DMS53 treated with DMSO at 0.1 percent for 48 hours (cell line): ENCODE data around the gene C7.
"Not testable (repeated sequence)": the region's sequence is repeated elsewhere in the genome, so short reads cannot be mapped to it uniquely, and the experiment has no call there.

Experiments
- DNase-seq: peaks from one replicate; lab custom pipeline; 2025; ENCODE audit not compliant: unreplicated experiment; lab: John Stamatoyannopoulos, UW

C7 gene

DNA sequence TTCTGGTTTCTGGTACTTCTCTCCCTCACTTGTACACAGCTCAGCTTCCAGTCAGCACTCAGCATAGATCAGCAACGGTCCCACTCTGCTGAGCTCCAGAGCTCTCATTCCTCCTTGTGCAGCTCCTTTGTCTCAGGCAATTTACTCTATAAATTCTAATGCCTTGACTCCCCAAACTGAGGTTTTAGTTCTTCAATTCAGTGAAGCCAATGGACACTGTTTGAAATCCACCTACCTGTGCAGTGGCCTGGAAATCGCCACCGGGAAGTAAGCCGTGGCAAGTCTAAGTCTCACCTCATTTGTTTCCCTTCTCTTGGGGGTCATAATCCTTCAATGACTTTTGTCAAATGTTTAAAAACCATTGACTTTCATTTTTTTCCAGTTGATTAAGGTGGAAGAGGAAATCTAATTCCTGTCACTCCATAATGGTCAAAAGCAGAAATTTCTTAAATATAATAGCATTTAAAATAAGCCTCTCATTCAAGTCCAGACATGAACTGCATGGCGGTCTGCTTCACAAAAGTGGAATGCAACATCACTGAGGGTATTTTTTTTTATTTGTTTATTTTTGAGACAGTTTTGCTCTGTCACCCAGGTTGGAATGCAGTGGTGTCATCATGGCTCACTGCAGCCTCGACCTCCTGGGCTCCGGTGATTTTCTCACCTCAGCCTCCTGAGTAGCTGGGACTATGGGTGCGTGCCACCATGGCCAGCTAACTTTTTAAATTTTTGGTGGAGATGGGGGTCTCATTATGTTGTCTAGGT lies 79.6 kb downstream of the C7 start:
- no peak for DNase-seq

DNA sequence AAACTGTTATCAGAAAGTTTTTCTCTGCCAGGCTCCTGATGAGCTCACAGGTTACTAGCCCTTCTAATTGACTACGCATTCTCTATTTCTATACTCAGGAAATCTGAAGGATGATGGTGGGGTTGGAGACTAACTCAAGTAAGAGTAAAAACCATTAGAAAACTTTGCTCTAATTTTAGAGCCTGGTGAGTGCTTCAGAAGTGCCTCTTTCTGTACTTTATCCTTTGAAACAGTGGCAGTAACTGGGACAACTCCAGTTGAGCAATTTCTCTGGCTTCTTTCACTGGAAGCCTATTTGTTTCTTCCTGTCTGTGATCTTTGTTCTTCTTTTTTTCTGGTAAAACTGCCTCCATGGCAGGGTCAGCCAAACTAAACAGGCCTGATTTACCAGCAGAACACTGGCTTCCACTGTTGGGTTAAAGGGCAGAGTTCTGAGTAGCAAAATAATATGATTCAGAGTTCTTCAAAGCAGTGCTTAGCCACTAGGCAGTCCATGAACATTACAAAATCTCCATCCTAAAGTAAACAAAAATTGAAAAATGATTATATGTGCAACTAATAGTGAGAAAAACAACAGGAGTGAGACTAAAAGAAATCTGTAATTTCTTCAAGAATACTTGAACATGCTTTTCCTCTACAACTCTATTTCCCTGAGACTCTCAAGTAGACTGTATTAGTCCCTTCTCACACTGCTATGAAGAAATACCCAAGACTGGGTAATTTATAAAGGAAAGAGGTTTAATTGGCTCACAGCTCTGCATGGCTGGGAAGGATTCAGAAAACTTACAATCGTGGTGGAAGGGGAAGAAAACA lies 82.1 kb downstream of the C7 start:
- DNase-seq, result no peak

DNA sequence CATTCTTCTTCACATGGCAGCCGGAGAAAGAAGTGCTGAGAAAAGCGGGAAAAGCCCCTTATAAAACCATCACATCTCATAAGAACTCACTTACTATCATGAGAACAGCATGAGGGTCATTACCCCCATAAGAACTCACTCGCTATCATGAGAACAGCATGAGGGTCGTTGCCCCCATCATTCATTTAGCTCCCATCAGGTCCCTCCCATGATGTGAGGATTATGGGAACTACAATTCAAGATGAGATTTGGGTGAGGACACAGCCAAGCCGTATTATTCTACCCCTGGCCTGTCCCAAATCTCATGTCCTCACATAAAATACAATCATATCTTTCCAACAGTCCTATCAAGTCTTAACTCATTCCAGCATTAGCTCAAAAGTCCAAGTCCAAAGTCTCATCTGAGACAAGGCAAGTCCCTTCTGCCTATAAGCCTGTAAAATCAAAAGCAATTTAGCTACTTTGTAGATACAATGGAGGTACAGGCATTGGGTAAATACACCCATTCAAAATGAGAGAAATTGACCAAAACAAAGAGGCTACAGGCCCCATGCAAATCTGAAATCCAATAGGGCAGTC lies 82.8 kb downstream of the C7 start:
- DNase-seq, result no peak

DNA sequence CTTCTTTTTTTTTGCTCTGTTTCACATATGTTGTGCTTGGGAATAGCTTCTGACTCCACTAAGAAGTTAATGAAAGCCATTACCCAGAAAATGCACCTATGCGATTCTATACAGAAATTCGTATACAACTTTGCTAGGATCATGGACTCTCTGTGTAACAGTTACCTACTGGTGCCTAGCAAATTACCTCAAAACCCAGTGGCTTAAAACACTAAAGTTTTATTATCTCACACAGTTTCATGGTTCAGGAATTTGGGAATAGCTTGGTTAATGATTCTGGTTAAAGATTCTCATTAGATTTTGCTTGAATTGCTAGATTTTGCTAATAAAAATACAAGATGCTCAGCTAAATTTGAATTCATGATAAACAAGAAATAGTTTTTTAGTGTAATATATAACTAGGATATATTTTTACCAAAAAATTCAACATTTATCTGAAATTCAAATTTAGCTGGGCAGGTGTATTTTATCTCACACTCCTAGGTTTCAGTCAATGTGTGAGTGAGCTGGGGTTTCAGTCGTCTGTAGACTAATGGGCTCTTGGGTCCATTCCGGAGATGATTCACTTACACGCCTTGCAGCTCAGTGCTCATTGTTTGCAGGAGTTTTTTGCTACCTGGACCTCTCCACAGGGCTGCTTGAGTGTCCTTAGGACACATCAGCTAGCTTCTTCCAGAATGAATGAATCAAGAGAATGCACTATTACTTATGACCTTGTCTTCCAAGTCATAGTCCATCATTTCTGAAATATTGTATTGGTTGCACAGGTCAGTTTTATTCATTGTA lies 86.7 kb downstream of the C7 start:
- no peak for DNase-seq

DNA sequence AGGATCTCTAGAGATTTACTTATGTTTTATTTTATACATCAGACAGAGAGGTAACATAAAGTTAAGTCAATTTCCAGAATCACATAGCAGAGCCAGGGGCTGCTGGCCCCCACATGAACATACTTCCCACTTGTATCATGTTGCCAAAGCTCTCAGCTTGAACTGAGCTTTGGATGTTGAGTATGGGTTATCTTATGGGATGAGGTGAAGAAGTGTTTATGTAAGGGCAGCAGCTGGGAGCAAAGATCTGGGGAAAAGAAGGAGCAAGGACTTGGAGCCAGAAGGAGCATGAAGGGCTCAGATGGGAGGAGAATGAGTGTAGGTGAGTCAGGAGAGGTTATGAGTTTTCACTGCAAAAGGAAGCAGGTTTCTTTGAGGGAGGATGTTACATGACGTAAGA lies 89.8 kb downstream of the C7 start:
- no peak for DNase-seq

DNA sequence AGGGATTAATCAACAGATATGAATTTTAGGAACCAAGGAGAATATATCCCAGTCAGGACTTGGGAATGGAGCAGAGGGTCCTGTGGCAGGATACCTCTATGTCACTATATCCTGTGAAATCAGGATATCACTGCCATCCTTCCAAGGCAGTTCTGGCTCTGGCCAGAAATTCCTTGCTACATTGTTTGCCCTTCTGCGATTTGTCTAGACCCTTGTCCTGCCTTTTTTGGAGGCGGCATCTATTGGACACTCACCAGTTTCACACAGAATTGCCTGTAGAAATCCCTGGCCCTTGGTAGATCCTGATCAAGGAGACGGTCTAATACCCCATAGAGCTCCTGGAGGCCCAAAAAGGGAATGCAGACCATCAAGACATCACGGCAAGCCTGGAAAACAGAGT lies 90.7 kb downstream of the C7 start:
- DNase-seq, result no peak

DNA sequence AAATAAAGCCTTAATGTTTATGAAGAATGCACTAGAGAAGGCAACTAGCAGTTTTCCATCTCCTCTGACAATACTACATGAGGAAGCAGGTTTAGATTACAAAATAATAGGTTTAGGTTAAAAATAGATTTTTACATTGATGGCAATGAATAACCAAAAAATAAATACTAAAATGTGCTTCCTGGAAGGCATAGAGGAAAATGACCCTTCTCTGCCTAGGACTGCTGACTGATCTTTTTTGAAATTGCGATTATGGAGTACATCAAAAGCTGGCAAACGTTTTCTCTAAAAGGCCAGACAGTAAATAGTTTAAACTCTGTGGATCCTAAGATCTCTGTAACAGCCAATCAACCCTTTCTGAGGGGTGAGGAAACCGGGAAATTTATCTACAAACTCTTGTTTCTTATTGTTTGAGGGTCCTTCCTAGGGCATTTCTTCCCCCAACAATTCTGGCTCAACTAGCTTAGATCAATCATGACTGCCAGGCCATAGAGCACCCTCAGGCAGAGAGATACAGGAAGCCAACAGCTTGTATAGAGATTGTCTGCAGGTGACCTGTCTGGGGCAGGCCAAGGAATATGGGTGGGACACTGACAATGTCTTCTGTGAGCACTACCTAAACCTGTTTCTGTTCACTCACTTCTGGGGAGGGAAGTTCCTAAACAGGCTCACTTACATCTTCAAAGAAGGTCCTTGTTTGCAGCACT lies 94.5 kb downstream of the C7 start:
- DNase-seq, result no peak

DNA sequence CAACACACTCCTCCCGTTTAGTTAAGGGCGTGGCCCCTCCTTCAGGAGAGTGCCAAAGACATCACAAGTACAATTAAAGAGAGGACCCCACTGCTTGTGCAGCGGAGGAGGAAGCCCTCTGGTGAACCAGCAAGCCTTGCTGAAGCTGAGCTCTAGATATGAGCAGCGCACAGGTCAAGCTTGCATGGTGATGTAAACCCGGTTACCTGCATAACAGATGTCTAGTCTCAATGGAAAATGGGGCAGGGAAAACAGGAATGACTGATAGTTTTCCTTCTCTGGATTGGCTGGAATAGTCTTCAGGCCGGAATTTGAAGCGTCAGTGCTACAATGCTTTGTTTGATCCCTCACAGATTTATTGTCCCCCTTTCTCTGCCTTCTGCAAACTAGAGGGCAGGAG lies 95.6 kb downstream of the C7 start:
- no peak for DNase-seq

DNA sequence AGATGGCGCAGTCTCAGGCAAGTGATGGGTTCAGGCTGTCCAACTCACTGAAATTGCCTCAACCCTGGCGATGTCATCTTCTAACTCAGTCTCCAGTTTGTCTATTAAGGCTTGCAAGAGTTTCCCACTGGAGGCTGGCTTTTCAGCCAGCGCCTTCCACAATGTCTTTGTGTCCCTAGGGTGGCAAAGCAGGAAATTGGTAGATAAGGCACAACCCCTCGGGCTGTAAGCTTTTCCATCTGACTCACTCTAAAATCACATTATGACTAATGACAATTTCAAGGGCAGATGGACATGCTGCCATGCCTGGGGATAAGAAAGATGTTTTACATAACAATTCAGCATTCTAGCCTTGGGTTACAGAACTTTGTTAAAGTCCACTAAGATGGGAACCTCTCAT lies 99.9 kb downstream of the C7 start:
- no peak for DNase-seq

DNA sequence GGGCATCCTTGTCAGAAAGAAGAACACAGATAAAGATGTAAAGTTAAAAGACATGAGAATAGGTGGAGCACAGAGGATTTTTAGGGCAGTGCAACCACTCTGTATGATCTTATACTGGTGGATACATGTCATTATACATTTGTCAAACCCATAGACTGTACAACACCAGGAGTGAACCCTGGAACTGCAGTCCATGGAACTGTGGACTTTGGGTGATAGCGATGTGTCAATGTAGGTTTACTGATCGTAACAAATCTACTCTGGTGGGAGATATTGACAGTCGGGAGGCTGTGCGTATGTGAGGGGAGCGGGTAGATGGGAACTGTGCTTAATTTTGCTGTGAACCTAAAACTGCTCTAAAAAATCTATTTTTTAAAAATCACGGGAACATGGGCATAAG lies 101.3 kb downstream of the C7 start:
- no peak for DNase-seq

DNA sequence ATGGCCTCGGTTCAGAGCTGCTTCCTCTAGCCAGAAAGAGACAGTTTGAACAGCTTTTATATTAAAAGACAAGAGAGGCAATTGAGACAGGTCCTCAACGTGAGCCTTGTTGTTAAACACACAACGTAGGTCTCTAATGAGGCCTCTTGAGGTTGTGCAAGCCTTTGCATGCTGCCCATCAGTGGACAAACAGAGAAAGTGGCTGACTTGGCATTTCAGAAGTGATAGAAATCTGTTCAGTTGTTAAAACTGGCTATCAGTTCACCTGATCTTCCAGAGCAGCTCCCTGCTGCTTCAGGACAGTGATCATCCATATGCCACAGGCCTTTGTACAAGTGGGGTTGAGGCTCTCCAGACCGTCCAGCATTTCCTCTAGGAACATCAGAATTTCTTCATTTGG lies 103.0 kb downstream of the C7 start:
- DNase-seq, result no peak

DNA sequence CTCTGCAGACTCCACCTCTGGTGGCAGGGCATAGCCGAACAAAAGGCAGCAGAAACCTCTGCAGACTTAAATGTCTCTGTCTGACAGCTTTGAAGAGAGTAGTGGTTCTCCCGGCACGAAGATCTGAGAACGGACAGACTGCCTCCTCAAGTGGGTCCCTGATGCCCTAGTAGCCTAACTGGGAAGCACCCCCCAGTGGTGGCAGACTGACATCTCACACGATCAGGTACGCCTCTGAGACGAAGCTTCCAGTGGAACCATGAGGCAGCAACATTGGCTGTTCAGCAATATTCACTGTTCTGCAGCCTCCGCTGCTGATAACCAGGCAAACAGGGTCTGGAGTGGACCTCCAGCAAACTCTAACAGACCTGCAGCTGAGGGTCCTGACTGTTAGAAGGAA lies 113.3 kb downstream of the C7 start:
- not testable (repeated sequence) for DNase-seq
